IPS-20b (cell line): ENCODE results near the gene MYL9.

Source experiments
- H3K27ac ChIP-seq: one replicate; pipeline ENCODE4 v1.5.1; 2013; ENCODE audit warnings: low read length
- H3K27me3 ChIP-seq: 2 replicates; pipeline ENCODE4 v1.6.1; 2013; ENCODE audit warnings: mild to moderate bottlenecking, low read length, inconsistent platforms; ENCODE audit not compliant: insufficient read depth
- H3K36me3 ChIP-seq: 2 replicates; pipeline ENCODE4 v1.6.1; 2013; ENCODE audit warnings: low read depth, mild to moderate bottlenecking, inconsistent platforms, low read length, moderate library complexity; ENCODE audit not compliant: insufficient read depth
- H3K4me1 ChIP-seq: 2 replicates; pipeline ENCODE4 v1.6.1; 2013; ENCODE audit warnings: mild to moderate bottlenecking, control low read depth, inconsistent platforms, low read length, moderate library complexity; ENCODE audit not compliant: insufficient read depth
- H3K4me3 ChIP-seq: 2 replicates; pipeline ENCODE4 v1.5.1; 2013; ENCODE audit warnings: mild to moderate bottlenecking, low read length, inconsistent platforms
- H3K9ac ChIP-seq: 2 replicates; pipeline ENCODE4 v1.6.1; 2013; ENCODE audit warnings: low read depth, mild to moderate bottlenecking, inconsistent platforms, low read length, moderate library complexity
- H3K9me3 ChIP-seq: 2 replicates; pipeline ENCODE4 v1.6.1; 2013; ENCODE audit warnings: mild to moderate bottlenecking, low read depth, low read length, inconsistent platforms; ENCODE audit not compliant: insufficient read depth

Gene MYL9

DNA sequence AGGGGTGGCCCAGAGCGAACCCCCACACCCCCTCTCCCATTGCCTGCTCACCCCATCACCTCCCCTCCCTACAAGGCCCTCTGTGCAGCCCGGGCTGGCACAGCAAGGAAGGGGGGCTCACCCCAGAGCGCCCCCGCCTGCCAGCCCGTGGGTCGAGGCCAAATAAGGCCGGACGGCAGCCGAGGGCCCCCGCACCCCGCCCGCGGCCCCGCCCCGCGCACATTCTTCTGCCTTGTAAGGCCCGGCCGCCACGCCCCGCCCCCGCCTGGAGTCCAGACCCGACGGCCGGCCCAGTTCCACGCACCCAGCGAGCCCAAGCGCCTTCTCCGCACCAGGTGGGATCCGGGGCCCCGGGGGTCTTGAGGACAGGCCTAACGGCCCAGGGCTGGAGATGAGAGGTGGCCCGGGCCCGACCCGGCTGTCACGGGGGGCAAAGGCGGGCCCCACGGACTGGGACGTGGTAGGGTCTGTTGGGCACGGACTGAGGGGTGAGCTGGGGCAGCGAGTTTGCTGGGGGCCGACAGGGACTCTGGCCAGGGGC, at the start of gene MYL9:
MYL9 (plus strand) TSS at position 293 of the 541 bp plus-strand sequence. CDS start 3,366 bp downstream, outside the sequence.
- Histone ChIP-seq H3K27ac (peak within 1 kb of the TSS; percentile 54), H3K9ac (peak within 1 kb of the TSS; percentile 90), H3K9me3 (no peaks in the 10 kb centered on the region), H3K4me3 (peak within 1 kb of the TSS; percentile 86), H3K36me3 (peaks cover 26% of the 10 kb centered on the region), H3K27me3 (no peaks in the 10 kb centered on the region), H3K4me1 (peaks cover 17% of the 10 kb centered on the region; the same call in 1 of the 2 replicates)

GRCh38 chr20:36491901-36492617, 49.3 kb upstream of the MYL9 start:
- H3K27ac ChIP-seq, result no peak overlapping the region
- peaks cover 14% of the 10 kb centered on the region for H3K36me3 ChIP-seq
- no peaks in the 10 kb centered on the region for H3K4me1 ChIP-seq
- no peak overlapping the region for H3K4me3 ChIP-seq
- no peaks in the 10 kb centered on the region for H3K27me3 ChIP-seq
- H3K9me3 ChIP-seq, result no peaks in the 10 kb centered on the region
- H3K9ac ChIP-seq, result no peak overlapping the region

DNA sequence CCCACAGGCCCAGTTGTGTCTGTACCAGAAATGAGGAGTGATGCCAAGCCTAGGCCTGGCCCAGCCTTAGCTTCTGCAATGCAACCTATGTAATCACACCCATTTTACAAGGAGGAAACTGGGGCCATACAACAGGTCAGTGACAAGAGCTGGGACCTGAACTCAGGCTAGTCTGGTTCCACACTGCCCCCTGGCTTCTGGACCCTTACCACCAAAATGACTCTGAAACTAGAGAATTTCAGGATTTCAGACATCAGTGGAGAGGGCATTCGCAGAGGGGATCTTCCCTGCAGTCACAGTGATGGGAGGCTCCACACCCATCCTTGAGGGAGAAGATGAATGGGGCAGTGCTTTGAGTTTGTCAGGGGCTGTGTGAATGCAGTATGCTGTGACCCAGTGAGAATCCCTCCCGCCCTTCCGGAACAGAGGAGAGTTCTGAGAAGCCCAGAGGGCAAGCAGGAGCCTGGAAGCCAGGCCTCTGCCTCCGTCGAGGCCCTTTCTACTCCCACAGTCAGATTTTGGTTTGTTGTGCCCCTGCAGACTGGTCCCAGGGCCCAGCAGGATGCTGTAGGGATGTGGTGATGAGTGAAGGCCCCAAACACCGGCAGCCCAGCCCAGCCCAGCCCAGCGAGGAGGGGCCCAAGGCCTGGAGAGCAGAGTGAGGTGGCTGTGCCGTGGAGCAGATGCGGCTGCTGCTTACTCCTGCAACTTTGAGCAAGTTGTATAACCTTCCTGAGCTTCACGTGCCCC, 48.1 kb upstream of the MYL9 start:
- H3K27ac ChIP-seq, result no peak overlapping the region
- H3K27me3 ChIP-seq, result no peaks in the 10 kb centered on the region
- no peaks in the 10 kb centered on the region for H3K4me1 ChIP-seq
- H3K4me3 ChIP-seq, result no peak overlapping the region
- no peaks in the 10 kb centered on the region for H3K9me3 ChIP-seq
- H3K36me3 ChIP-seq, result peaks cover 25% of the 10 kb centered on the region
- H3K9ac ChIP-seq, result no peak overlapping the region

DNA sequence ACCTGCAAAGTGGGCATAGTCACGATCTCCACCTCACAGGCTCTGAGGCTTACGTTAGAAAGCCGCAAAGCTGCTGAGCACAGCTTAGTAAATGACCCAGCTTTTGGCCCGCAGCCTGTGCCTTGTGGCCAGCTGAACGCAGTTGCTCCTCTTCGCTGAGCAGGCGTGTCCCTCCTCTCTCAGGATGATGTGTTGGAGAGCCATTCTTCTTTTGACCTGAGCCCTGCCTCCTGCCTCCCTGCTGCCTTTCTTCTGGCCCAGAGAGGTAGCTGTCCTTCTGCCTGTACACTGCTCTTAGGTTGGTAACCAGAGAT, 47.6 kb upstream of the MYL9 start:
- no peaks in the 10 kb centered on the region for H3K27me3 ChIP-seq
- no peak overlapping the region for H3K4me3 ChIP-seq
- no peak overlapping the region for H3K9ac ChIP-seq
- H3K9me3 ChIP-seq, result no peaks in the 10 kb centered on the region
- no peaks in the 10 kb centered on the region for H3K4me1 ChIP-seq
- peaks cover 31% of the 10 kb centered on the region for H3K36me3 ChIP-seq
- no peak overlapping the region for H3K27ac ChIP-seq

GRCh38 chr20:36496707-36497669, 44.3 kb upstream of the MYL9 start:
- Histone ChIP-seq H3K4me1 (no peaks in the 10 kb centered on the region), H3K27me3 (no peaks in the 10 kb centered on the region), H3K9ac (no peak overlapping the region), H3K4me3 (no peak overlapping the region), H3K9me3 (no peaks in the 10 kb centered on the region), H3K27ac (no peak overlapping the region), H3K36me3 (peaks cover 61% of the 10 kb centered on the region)

DNA sequence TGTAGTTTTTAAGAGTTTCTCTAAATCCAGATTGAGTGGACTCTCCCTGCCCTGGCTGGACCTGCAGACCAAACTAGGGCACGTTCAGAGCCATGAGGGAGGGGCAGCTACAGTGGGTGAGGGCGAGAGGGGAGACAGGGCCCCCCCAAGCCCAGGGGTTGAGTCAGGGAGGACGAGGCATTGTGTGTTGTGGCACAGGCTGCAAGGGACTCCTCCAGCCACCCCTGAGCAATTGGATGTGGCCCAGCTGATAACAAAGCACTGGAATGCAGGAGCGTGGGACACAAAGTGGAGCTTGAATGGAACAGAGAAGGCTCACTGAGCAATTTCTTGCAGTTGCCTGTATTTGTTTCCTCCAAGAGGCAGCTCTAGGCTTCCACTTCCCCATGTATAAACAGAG, 43.5 kb upstream of the MYL9 start:
- H3K27ac ChIP-seq, result no peak overlapping the region
- H3K9me3 ChIP-seq, result no peaks in the 10 kb centered on the region
- H3K4me3 ChIP-seq, result no peak overlapping the region
- no peak overlapping the region for H3K9ac ChIP-seq
- peaks cover 66% of the 10 kb centered on the region for H3K36me3 ChIP-seq
- H3K4me1 ChIP-seq, result no peaks in the 10 kb centered on the region
- H3K27me3 ChIP-seq, result no peaks in the 10 kb centered on the region

DNA sequence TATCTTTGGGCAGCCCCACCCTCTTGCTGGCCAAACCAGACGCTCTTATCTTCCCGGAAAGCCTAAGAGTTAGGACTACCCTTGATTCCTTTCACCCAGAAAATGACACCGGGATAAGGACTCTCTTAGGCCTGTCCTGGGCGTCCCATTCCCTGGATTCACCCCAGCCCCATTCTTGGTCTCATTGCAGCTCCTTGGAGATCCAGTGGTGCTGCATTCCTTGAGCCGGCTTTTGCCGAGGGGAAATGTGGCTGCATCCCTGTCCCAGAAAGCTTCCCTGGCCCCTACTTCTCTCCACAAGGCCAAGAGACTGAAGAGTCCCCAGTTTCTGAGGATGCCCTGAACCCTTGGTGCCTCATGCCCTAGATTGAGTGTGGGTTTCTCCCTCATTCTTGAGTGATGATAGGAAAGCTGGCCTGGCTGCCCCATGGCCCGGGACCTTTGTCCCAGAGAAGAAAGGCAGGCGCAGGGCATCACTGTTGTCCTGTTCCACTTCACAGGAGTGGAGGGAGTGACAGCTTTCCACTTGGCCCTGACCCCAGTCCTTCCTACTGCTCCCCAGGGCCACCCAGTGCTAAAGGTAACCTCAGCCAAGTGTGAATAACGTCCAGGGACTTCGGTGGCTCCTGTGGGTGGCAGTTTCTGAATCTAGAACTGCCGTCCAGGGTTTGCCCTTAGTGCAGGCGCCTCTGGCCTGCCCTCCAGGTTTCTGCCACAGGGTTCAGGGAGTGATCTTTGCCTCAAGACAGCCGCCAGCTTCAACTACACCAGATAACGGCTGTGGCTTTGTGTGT, 42.7 kb upstream of the MYL9 start:
- Histone ChIP-seq H3K27ac (no peak overlapping the region), H3K4me3 (no peak overlapping the region), H3K9me3 (no peaks in the 10 kb centered on the region), H3K9ac (no peak overlapping the region), H3K4me1 (no peaks in the 10 kb centered on the region), H3K36me3 (peaks cover 72% of the 10 kb centered on the region), H3K27me3 (no peaks in the 10 kb centered on the region)

GRCh38 chr20:36499211-36499610, 42.1 kb upstream of the MYL9 start:
- Histone ChIP-seq H3K27me3 (no peaks in the 10 kb centered on the region), H3K36me3 (peaks cover 74% of the 10 kb centered on the region), H3K4me3 (no peak overlapping the region), H3K9me3 (no peaks in the 10 kb centered on the region), H3K27ac (no peak overlapping the region), H3K9ac (no peak overlapping the region), H3K4me1 (no peaks in the 10 kb centered on the region)

DNA sequence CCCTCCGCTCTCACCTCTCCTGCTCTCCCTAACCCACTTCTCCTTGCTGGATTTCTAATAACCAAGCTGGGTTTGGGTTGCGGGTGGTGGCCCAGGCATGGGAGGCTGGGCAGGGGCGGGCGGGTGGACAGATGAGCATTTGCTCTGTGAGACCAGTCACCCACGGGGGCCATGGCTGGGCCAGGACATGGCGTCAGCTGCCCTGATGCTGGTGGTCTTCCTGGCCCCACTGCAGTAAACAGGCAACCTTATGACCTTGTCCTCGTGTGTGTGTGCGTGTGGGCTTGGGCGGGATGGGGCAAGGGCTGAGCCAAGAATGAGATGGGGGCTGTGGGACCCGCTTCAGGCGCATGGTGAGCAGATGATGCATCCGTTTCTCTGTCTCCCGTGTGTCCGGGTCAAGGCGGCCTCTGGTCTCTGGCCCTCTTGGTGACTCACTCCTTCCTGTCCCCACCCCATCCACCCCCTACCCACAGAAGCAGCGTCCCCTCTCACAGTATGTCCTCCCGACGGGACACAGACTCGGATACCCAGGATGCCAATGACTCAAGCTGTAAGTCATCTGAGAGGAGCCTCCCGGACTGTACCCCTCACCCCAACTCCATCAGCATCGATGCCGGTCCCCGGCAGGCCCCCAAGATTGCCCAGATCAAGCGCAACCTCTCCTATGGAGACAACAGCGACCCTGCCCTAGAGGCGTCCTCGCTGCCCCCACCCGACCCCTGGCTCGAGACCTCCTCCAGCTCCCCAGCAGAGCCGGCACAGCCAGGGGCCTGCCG, 41.4 kb upstream of the MYL9 start:
- no peaks in the 10 kb centered on the region for H3K27me3 ChIP-seq
- peaks cover 81% of the 10 kb centered on the region for H3K36me3 ChIP-seq
- H3K4me1 ChIP-seq, result no peaks in the 10 kb centered on the region
- no peak overlapping the region for H3K27ac ChIP-seq
- H3K9ac ChIP-seq, result no peak overlapping the region
- no peak overlapping the region for H3K4me3 ChIP-seq
- no peaks in the 10 kb centered on the region for H3K9me3 ChIP-seq

GRCh38 chr20:36501367-36502006, 39.8 kb upstream of the MYL9 start:
- peaks cover 87% of the 10 kb centered on the region for H3K36me3 ChIP-seq
- H3K9me3 ChIP-seq, result no peaks in the 10 kb centered on the region

More at GRCh38 chr20:36501367-36502006, 39.8 kb upstream of the MYL9 start:
- Histone ChIP-seq H3K27me3 (no peaks in the 10 kb centered on the region), H3K4me1 (no peaks in the 10 kb centered on the region), H3K27ac (no peak overlapping the region), H3K4me3 (no peak overlapping the region), H3K9ac (no peak overlapping the region)
